Activated T-cell treated with anti-CD3 and anti-CD28 coated beads for 4 hours (primary cell): ENCODE measurements around the gene STAG3.

Experiments used
- DNase-seq: peaks from one replicate; pipeline ENCODE4 v3.0.0-alpha.2; 2020

STAG3 gene

GRCh38 chr7:100154651-100155491 lies 22.8 kb upstream of the STAG3 start:
- DNase-seq, result no peak

- DNase-seq, result no peak
These were observed 22.0 kb upstream of the STAG3 start for GRCh38 chr7:100155553-100156317.

GRCh38 chr7:100156331-100157068 lies 21.2 kb upstream of the STAG3 start:
- DNase-seq, result no peak

DNA sequence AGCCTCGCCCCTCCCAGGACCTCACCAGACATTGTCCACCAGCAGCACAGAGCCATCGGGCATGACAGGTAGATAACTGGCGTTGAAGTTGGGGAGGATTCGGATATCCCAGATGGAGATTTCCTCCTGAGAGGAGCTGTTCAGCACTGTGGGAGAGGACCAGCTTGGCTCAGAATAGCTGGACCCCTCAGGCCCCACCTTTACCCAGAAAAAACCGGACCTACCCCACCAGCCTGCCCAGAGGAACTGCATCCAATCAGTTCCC lies 20.7 kb upstream of the STAG3 start:
- DNase-seq, result no peak

GRCh38 chr7:100157334-100158228 lies 20.1 kb upstream of the STAG3 start:
- no peak for DNase-seq

DNA sequence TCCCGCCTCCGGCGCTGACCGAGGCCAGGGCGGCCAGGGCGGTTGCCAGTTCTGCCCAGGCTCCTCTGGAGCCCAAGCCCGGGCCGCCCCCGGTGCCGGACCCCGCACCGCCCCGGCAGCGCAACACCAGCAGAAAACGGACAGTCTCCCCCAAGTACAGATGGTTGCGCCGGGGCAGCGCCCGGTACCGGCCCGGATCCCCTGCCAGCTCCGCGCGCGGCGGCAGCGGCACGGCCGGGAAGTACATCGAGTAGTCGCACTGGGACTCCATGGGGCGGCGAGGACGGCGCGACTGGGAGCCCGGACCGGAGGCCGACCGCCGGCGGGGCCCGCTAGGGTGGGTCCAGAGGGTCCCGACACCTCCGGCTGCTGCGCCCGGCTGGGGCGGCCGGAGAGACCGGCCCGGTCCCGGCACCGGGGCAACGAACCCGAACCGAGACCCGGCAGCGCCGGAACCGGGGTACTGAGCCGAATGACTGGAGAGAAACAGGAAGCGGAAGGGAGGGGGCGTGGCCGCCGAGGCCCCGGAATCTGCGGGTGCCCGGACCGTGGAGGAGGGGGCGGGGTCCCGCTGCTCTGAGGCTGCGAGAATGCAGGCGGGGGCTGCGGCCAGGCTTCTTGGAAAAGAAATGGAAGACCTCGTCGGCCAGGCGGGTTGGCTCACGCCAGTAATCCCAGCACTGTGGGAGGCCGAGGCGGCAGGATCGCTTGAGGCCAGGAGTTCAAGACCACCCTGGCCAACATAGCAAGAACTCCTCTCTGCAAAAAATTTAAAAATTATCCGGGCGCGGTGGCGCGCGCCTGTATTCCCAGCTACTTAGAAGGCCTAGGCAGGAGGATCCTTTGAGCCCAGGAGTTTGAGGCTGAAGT lies 19.3 kb upstream of the STAG3 start, which contains the start of gene TRAPPC14:
TRAPPC14 (minus strand) TSS at position 495 of the 870 bp plus-strand sequence; CDS start at position 271, 224 bp downstream.
- DNase-seq, result peak; percentile 87

DNA sequence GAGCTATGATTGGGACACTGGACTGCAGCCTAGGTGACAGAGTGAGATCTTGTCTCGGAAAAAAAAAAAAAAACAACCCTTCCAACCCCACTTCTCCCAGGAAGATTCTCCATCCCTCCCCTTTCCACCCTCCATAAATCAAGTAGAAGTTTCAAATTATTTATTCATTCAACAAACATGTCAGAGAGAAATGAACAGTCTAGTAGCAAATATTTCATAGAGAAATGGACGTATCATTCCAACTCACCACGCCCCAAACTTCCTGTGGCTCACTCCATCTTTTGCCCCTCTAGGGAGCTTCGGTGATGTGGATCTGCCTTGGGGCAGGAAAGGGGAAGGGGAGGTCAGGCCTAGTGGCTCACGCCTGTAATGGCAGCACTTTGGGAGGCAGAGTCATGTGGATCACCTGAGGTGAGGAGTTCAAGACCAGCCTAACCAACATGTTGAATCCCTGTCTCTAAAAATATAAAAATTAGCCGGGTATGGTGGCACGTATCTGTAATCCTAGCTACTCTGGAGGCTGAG lies 18.6 kb upstream of the STAG3 start:
- no peak for DNase-seq

DNA sequence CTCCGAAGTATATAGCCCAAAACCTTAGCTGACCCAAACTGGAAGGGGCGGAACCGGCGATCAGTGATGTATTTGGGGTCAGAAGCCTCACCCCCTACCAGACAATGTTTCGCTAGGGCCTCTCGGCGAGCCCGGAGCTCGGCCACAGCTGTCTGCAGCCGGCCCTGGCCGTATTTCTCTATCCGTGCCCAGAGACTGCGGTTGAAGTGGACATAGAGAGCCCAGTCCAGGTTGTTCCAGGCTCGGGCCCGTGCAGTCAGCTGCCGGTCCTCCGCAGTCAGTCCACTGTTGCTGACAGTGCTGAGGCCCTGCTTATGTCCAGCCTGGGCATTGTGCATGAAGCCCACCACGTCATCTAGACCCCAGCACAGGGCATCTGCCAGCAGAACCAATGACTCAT lies 17.7 kb upstream of the STAG3 start:
- DNase-seq, result no peak

GRCh38 chr7:100163006-100163531 lies 14.6 kb upstream of the STAG3 start:
- DNase-seq, result no peak

DNA sequence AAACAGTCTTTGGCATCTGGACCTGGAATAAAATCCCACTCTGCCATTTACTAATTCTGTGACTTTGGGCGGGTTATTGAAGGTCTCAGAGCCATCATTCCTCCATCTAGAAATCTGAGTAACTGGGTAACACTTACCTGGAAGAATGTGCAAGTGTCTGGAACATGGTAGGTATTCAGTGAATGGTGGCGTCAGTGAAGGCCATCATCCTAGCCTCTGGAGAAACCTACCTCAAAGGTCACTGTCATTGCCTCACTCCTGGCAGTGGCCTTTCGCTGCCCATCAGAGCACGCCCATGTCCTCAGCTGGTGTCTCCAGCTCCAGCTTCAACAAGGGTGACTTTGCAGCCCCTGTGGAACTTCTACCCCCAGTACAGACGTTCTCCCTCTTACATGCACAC lies 13.8 kb upstream of the STAG3 start:
- DNase-seq, result no peak

GRCh38 chr7:100166317-100166940 lies 11.3 kb upstream of the STAG3 start:
- DNase-seq, result no peak

GRCh38 chr7:100166970-100167911 lies 10.5 kb upstream of the STAG3 start:
- DNase-seq, result no peak

- no peak for DNase-seq
These were observed 9.8 kb upstream of the STAG3 start for GRCh38 chr7:100167912-100168323.

DNA sequence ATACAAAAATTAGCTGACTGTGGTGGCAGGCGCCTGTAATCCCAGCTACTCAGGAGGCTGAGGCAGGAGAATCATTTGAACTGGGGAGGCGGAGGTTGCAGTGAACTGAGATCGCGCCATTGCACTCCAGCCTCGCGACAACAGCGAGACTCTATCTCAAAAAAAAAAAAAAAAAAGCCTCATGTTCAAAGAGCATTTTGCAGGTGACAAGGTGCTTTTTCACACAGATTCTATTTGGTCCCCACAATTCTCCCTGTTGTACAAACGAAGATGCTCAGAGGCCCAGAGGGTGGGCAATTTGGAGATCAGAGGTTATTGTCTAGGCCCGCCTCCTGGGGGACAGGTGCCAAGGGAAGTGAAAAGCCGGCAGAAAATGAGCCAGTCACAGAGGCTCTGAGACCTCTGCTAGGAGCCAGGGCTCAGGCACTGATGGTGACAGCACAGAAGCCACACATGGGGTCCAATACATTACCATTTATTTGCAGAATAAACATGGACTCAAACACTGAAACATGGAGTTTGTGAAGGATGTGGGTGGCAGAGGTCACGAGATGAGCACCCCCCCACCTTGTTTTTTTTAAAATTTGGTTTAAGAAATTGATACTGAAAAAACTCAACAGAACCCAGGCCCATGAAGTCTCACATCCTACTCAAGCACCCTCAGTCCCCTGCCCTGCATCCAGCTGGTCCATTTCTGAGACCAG lies 8.4 kb upstream of the STAG3 start:
- DNase-seq, result no peak

DNA sequence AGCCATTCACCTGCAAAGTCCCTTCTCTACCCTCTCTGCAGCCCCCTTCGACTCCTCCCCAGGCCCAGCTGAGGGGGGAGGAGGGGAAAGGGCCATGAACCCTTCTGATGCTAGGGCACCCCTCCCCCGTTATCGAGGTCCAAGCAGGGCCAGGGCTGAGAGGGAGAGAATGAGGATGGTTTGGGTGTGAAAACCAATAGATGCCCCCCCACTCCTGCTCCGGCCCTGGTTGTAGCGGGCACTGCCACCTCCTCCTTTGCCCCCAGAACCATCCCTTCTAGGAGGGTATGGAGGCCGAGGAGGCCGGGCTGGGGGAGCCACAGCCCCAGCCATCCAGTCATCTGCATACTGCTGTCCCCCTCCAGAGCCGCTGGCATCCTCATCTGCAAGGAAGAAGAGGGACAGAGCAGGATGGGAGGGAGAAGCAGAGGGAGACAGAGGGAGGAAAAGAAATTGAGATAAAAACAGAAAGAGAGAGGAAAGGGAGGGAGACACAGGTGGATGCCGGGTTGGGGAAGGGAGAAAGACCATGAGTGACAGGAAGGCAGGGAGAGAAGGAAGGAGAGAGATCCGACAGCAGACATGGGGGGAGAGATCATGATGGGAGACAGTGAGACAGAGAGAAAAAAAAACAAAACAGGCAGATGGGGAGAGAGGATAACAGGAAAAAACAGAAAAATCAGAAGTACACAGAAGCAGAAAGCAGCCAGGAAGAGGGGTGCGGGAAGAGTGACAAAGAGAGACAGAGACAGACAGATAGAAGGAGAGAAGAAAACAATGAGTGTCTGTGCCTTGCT lies 7.4 kb upstream of the STAG3 start:
- DNase-seq, result no peak

DNA sequence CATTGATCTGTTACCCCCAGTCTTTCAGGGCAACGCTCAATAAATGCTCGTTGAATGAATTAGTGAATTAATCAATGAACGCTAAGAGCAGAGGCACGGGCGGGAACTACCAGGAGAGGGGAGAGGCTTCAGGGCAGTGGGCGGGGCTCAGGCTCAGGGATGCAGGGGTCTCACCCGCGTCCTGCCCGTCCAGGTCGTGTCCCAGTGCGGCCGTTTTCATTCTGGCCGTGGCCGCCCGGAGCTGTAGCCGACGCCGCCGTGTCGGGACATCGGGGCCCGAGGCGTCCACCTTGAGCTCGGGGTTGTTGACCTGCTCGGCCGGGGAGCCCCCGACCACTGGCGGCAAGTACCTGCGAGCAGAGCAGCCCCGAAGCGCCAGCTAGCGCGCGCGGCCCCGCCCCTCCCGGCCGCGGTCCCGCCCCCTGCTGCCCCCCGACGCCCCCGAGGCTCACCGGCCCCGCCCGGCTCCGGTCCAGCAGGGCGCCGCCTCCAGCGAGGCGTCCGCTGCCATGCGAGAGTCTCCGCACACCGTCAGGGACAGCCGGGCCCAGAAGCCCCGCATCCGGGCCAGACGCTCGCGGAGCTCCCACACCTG lies 6.5 kb upstream of the STAG3 start:
- DNase-seq, result no peak

GRCh38 chr7:100171840-100172239 lies 5.9 kb upstream of the STAG3 start:
- DNase-seq, result no peak
